HG02973 (cell line): ENCODE measurements around the gene RAET1G.
"Not testable (repeated sequence)": the region's sequence is repeated elsewhere in the genome, so short reads cannot be mapped to it uniquely, and the experiment has no call there.

ENCODE experiments used
- ATAC-seq: cut with Tn5 transposase; IDR thresholded peaks from one replicate; pipeline ENCODE4 v1.9.1; 2021; ENCODE audit warnings: moderate library complexity; ENCODE audit not compliant: unreplicated experiment

Gene RAET1G

GRCh38 chr6:149897855-149898744 lies 24.8 kb downstream of the RAET1G start, which contains the start of gene RAET1E:
Gene RAET1E (minus strand): TSS chr6:149898113. CDS start chr6:149890901, 7,212 bp downstream.
- ATAC-seq = no peak

GRCh38 chr6:149897015-149897697 lies 25.8 kb downstream of the RAET1G start:
- ATAC-seq = no peak

- ATAC-seq = no peak
Observed at GRCh38 chr6:149896491-149896890, 26.4 kb downstream of the RAET1G start.

GRCh38 chr6:149895833-149896271 lies 27.1 kb downstream of the RAET1G start:
- no peak for ATAC-seq

- ATAC-seq = no peak
Observed at GRCh38 chr6:149895048-149895590, 27.8 kb downstream of the RAET1G start.

- ATAC-seq = not testable (repeated sequence)
Observed at GRCh38 chr6:149891864-149892263, 31.1 kb downstream of the RAET1G start.

- no peak for ATAC-seq
Observed at GRCh38 chr6:149891259-149891658, 31.7 kb downstream of the RAET1G start.

GRCh38 chr6:149890629-149891045 lies 32.3 kb downstream of the RAET1G start:
- no peak for ATAC-seq

- no peak for ATAC-seq
Observed at GRCh38 chr6:149889326-149889725, 33.6 kb downstream of the RAET1G start.

- no peak for ATAC-seq
Observed at GRCh38 chr6:149888659-149889058, 34.3 kb downstream of the RAET1G start.

- no peak for ATAC-seq
Observed at GRCh38 chr6:149888093-149888492, 34.8 kb downstream of the RAET1G start.

GRCh38 chr6:149887343-149887742 lies 35.6 kb downstream of the RAET1G start:
- no peak for ATAC-seq

- no peak for ATAC-seq
Observed at GRCh38 chr6:149885888-149886287, 37.0 kb downstream of the RAET1G start.

GRCh38 chr6:149884617-149885016 lies 38.3 kb downstream of the RAET1G start:
- no peak for ATAC-seq

GRCh38 chr6:149884215-149884614 lies 38.7 kb downstream of the RAET1G start:
- ATAC-seq = no peak

- no peak for ATAC-seq
Observed at GRCh38 chr6:149881860-149882259, 41.1 kb downstream of the RAET1G start.

- no peak for ATAC-seq
Observed at GRCh38 chr6:149881066-149881766, 41.7 kb downstream of the RAET1G start.

GRCh38 chr6:149877659-149878058 lies 45.3 kb downstream of the RAET1G start:
- ATAC-seq = no peak

- no peak for ATAC-seq
Observed at GRCh38 chr6:149876241-149876933, 46.5 kb downstream of the RAET1G start.

- ATAC-seq = no peak
Observed at GRCh38 chr6:149872233-149872632, 50.7 kb downstream of the RAET1G start.
